ENCODE results near the gene GAB4. TPM values are rescaled to one million over a fixed set of nuclear protein-coding genes. Genes with fewer than 3 reads are reported as not detected.
A peak's percentile ranks its signal among the peaks of the same experiment; 100 is the strongest.

Gene GAB4
- total RNA-seq, 4 donors from 2014 or later = 0.21 to 0.22 TPM; not detected in 2

- whole genome bisulfite sequencing, 2 donors = 64 to 71% methylated on average over 5 of the region's 5 CpGs
- Histone ChIP-seq H3K27me3 (no peaks in the 10 kb centered on the region), H3K9me3 (no peaks in the 10 kb centered on the region), H3K4me1 (no peaks in the 10 kb centered on the region), H3K4me3 (no peak overlapping the region), H3K27ac (no peak overlapping the region), H3K36me3 (no peaks in the 10 kb centered on the region)
- TF ChIP-seq CTCF (IDR thresholded peaks at IDR 0.05) (no peak), POLR2A (IDR thresholded peaks at IDR 0.05) (no peak), EP300 (IDR thresholded peaks at IDR 0.05) (no peak)
- DNase-seq (ENCODE audit: low spot score in 2 of 2) = no peak
Measured at GRCh38 chr22:16936625-16937024, 71.4 kb downstream of the GAB4 start.

GRCh38 chr22:16935209-16935608, 72.8 kb downstream of the GAB4 start:
- no peak for TF ChIP-seq CTCF (IDR thresholded peaks at IDR 0.05)
- TF ChIP-seq EP300 (IDR thresholded peaks at IDR 0.05) = no peak
- no peak for TF ChIP-seq POLR2A (IDR thresholded peaks at IDR 0.05)
- Histone ChIP-seq H3K4me1 (no peaks in the 10 kb centered on the region), H3K9me3 (no peaks in the 10 kb centered on the region), H3K4me3 (no peak overlapping the region), H3K27ac (no peak overlapping the region), H3K36me3 (no peaks in the 10 kb centered on the region), H3K27me3 (no peaks in the 10 kb centered on the region)
- 83 to 84% methylated on average over 4 of the region's 4 CpGs for WGBS, 2 donors
- no peak for DNase-seq (ENCODE audit: low spot score in 2 of 2)

- Histone ChIP-seq H3K9me3 (no peaks in the 10 kb centered on the region), H3K4me1 (no peaks in the 10 kb centered on the region), H3K4me3 (no peak overlapping the region), H3K36me3 (no peaks in the 10 kb centered on the region), H3K27ac (no peak overlapping the region), H3K27me3 (no peaks in the 10 kb centered on the region)
- WGBS, 2 donors = 50 to 65% methylated on average over 6 to 7 of the region's 7 CpGs
- no peak for DNase-seq (ENCODE audit: low spot score in 2 of 2)
- TF ChIP-seq CTCF (IDR thresholded peaks at IDR 0.05) = no peak
Measured at GRCh38 chr22:16933291-16934282, 74.4 kb downstream of the GAB4 start.

- TF ChIP-seq POLR2A (IDR thresholded peaks at IDR 0.05) (no peak), CTCF (IDR thresholded peaks at IDR 0.05) (peak in 1 of 5 experiments; percentile 22)
- Histone ChIP-seq H3K4me3 (no peak overlapping the region), H3K27ac (no peak overlapping the region), H3K9me3 (no peaks in the 10 kb centered on the region), H3K27me3 (peaks cover 0 to 3% of the 10 kb centered on the region in 2 donors), H3K36me3 (no peaks in the 10 kb centered on the region), H3K4me1 (no peaks in the 10 kb centered on the region)
- DNase-seq (ENCODE audit: low spot score in 2 of 2) = no peak
- 30 to 38% methylated on average over 3 of the region's 3 CpGs for WGBS, 2 donors
Measured at GRCh38 chr22:16932577-16932976, 75.4 kb downstream of the GAB4 start.

GRCh38 chr22:16925407-16925966, 82.5 kb downstream of the GAB4 start:
- no peaks in the 10 kb centered on the region for H3K36me3 ChIP-seq
- no peaks in the 10 kb centered on the region for H3K9me3 ChIP-seq
- no peak overlapping the region for H3K27ac ChIP-seq
- H3K4me1 ChIP-seq = no peaks in the 10 kb centered on the region
- H3K27me3 ChIP-seq = peaks cover 0 to 10% of the 10 kb centered on the region in 2 donors
- no peak overlapping the region for H3K4me3 ChIP-seq
- no peak for DNase-seq (ENCODE audit: low spot score in 2 of 2)
- 76 to 87% methylated on average over 4 of the region's 4 CpGs for WGBS, 2 donors
- TF ChIP-seq EP300 (IDR thresholded peaks at IDR 0.05) (no peak), CTCF (IDR thresholded peaks at IDR 0.05) (no peak), POLR2A (IDR thresholded peaks at IDR 0.05) (no peak)

Measured in tibial nerve (tissue), 4 donors.